Activated effector memory CD4-positive, alpha-beta T cell treated with anti-CD3 and anti-CD28 coated beads, Interleukin-2, amount 50 U/mL, for 16 hours (primary cell): Measurements from ENCODE around the gene CABLES2.

ENCODE experiments used
- DNase-seq: peaks from one replicate; pipeline ENCODE4 v3.0.0-alpha.2; 2020

Gene CABLES2

DNA sequence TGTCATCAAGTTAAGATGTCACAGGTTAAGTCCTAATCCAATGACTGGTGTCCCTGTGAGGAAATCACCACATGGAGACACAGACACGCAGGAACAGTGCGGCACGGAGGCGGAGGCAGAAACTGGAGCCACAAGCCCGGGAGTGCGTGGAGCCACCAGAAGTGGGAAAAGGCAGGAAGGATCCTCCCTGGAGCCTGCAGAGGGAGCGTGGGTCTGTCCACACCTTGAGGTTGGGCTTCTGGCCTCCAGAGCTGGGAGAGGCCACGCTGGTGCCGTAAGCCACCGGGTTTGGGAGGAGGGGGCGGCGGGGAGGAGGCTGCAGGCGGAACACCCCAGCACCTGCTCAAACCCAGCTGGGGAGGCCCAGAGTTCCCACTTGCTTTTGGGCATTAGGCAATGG, 3.8 kb downstream of the CABLES2 start:
- DNase-seq: no peak

- DNase-seq: no peak
Observed at GRCh38 chr20:62402456-62403150, 4.5 kb downstream of the CABLES2 start.

DNA sequence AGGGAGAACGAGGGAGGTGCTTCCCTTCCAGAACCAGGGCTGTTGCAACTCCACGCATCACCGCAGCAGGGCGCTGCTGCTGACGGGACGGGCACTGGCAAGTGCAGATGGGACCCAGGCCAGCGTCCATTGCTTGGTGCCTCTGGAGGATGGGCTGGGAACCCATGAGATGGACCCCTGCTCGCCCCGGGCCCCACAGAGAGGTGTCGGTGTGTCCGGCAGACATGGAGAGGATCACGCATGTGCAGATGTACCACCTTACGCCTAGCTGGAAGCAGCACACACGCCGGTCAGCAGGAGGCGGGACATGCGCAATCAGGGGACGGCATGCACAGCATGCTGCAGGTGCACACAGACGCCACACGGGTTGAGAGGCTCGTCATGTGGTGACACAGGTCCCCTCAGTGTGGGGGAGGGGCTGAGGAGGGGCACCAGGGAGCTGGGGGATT, 5.7 kb downstream of the CABLES2 start:
- DNase-seq: no peak

DNA sequence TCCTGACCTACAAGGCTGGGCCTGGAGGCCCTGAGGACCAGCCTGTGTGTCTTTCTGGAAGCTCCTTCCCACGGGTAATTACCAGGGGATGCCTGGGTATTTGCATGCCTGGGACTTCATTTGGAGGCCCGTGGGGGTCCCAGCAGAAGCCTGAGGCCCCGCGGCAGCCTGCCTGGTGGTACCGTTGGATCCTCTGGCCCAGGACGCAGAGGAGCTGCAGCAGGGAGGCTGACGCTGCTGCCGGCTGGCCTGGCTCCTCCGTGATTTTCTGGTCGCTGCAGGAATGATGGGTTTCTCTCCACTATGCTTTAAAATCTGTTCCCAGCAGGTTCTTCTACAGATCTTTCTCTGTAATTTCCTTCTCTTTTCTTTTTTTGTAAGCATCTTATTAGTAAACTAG, 6.5 kb downstream of the CABLES2 start:
- no peak for DNase-seq

- DNase-seq: no peak
Observed at GRCh38 chr20:62400021-62400420, 7.1 kb downstream of the CABLES2 start.

DNA sequence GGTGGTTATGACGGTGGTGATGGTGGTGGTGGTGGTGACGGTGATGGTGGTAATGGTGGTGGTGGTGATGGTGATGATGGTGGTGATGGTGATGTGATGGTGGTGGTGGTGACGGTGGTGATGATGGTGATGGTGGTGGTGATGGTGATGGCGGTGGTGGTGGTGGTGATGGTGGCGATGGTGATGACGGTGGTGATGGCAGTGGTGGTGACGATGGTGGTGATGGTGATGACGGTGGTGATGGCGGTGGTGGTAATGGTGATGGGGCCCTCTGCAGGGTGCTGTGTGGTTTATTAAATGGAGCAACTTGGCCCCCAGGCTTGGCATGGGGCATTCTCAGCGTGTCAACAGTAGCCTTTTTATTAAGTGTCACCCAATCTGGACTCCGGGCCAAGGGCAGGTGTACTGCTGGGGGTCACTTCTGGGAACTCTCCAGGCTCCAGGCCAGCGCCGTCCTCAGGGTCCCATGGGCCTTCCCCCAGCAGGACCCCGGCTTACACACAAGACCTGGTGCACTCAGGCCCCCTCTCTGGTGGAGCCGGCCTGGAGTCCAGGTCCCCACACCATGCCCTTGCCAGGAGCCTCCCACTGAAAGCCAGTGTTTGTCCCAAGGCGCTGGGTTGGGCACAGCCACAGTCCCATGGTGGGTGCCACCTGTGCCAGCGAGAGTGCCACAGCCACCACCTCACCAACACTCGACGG, 8.8 kb downstream of the CABLES2 start:
- DNase-seq: no peak

GRCh38 chr20:62396367-62397239, 10.5 kb downstream of the CABLES2 start:
- DNase-seq: no peak

DNA sequence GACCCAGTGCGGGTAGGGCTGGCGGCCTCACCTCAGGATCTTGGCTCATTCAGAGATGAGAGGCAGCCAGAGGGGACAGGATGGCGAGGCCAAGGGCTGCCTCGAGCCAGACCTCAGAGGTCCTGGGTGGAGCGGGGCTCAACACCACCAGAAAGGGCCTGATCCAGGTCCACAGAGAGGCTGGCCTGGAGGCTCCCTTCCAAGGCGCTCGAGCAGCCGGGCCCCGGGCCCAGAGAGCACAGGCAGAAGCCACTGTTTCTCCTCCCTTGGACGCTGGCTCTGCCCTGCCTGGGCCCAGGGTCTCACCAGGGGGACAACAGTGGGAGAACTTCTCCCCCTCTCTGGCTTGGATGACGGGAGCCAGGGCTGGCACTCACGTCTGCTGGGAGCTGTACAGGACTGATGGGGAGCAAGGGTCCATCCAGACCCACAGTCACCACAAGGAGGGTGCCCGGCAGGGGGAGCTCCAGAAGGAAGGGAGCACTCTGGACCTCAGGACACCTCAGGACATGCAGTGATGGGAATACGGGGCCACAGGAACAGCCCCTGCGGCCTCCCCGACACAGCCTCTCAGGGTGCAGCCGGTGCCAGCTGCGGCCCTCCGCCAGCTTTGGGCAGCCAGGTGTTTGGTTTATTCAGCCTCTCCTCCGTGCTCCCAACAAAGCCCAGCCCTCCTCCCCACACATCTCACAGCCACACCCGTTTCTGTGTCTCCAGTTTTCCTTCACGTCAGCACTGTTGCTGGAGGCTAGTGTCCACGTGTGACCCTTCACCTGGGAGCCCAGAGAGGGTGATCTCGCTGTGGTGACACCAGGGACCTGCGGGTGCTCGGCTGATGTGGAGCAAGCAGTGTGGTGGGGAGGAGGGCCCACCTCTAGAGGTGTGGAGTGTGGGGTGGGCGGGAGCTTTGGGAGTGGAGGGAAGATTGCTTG, 11.5 kb downstream of the CABLES2 start:
- no peak for DNase-seq

DNA sequence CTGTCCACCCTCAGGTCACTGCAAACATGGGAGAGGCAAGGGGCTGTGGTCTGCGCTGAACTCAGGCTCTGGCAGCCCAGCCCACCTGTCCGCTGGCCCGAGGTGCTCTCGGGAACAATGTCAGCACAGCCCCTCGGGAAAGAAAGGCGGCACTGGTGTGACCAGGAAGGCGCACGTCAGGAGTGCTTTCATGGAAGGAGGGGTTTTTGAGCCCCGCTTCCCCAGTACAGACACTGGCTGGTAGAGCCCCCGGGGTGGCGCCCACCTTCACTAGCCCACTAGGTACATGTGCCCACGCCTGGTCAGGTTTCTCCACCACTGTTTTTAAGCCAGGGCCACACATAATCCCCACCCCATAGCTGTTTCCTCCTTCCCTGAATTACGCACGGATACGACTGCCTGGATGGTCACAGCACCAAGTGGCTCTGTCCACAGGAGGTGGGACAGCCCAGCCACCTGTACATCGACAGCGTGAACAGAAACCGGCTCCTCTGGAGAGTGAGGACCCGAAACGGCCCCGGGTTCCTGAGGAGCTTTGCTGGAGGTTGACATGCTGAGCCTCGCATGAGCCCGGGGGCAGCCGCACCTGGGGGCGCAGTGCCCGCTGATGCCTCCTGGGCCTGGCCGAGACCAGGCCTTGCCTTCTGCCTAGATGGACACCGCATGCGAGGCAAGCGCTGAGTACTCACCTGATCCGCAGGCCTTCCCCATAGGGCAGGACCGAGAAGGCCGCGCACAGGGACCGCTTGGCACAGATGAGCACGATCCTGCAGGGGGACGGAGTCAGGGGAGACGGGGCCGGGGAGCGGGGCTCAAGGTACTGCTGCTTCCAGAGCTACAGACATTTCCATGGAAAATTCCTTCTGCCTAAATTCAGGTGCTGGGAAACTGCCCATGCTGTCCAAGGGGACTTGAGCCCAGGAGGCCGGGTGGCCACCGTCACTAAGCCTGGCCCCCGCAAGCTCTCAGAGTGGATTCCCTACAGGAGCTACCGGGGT, 12.5 kb downstream of the CABLES2 start:
- no peak for DNase-seq

- no peak for DNase-seq
Observed at GRCh38 chr20:62393830-62394229, 13.3 kb downstream of the CABLES2 start.

GRCh38 chr20:62393335-62393665, 13.8 kb downstream of the CABLES2 start:
- no peak for DNase-seq

DNA sequence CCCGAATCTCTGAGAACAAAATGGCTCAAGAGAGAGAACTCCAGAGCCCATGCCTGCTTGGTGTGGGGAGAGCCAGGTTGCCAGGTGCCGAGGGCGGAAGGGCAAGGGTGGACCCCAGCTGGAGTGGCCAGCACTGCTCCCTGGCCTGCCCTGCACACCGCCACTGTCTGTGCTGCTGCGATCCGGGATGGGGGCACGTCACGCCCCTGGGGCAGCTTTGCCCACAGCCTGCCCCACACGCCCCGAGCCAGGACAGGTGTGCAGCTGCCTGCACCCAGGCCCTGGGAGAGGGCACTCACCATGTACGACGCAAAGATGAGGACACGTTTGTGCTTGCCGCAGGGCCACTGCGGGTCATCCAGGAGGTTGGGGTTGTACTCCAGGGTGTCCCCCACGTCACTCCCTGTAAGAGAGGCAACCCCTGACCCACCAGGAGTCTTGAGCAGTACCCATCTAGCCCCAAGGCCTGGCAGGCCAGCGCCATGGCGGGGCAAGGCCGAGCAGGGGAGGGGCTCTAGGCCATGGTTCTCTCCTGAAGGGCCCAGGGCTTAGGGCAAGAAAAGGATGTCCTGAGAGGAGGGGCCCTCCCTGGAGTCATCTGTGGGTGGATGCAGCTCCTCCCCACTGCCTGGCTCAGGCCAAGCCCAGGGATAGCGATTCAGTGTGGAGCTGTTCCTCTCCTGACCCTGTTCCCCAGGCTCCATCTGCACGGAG, 14.3 kb downstream of the CABLES2 start:
- no peak for DNase-seq

DNA sequence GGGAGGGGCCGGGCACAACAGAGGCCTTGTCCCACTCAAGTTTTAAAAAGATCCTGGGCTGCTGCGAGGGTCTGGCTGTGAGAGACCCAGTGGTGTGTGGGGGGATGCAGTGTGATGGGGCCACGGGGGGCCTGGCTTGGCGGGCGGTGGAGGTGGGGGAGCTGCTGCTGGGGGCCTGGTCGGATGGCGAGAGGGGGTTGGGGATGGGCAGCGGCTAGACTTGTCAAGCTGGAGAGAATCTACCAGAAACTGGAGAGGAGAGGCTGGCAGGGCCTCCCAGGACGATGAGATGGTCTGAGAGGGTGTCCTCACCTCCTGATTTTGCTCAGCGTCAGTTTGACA, 15.0 kb downstream of the CABLES2 start:
- no peak for DNase-seq

GRCh38 chr20:62391165-62392076, 15.7 kb downstream of the CABLES2 start:
- DNase-seq: no peak

- DNase-seq: no peak
Observed at GRCh38 chr20:62390317-62391164, 16.5 kb downstream of the CABLES2 start.

DNA sequence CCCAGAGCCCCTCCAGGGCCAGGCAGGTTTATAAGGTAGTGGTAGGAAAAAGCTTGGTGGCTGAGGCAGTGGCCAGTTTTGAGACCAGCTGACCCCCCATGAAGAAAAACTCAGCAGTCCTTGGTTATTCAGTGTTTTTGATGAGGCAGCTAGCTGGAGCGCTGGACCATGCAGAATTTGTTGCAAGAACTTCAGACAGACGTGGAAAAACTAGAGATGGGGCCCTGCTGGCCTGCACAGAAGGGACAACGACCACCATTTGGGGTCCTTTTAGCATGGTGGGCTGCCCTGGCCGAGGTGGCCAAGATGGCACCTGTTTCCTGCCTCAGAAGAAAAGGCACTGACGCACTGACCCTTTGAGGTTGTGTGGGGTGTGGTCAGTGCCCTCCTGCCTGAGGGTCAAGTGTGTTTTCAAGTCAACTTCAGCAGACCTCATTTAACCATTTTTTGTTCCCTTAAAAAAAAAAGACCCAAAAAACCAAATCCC, 17.4 kb downstream of the CABLES2 start:
- no peak for DNase-seq

DNA sequence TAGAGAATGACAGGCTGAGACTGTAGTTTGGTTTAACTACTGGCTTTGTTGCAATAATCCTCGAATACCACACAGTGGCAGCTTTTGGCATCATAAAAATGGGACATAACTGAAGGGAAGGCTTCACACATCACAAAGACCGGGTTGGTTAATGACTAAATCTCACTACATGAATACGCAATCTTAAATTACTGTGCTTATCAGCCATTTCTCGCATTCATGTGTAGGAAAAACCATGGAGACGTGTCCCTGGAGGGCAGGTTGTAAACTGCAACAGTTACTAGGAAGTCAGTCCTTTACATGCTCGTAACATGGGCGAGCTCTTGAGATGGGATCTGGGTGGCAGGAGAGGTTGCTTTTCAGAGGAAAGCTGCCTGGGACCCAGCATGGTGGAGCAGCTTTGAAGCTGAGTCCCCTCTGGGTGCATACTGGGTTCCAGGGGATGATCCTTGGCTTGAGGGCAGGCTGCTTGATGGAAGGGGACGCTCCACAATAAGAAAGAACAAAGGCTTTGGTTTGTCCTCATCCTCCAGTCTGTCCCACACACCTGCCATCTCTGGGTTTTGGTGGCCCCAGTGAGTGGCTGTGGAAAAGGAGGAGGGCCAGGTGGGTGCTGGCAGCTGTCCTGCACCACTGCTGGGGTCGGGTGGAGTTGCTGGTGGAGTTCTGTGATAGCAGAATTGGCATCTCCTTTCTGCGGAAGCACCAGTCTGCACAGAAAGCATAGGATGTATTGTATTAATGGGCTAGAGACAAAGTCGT, 18.1 kb downstream of the CABLES2 start:
- no peak for DNase-seq
